DND-41 (cell line): ENCODE results near the gene SEMA3B.

ENCODE experiments used
- CTCF ChIP-seq: IDR thresholded peaks from 2 replicates; pipeline ENCODE4 v1.5.1; 2012; ENCODE audit warnings: borderline replicate concordance, low read length, moderate library complexity, mild to moderate bottlenecking; ENCODE audit not compliant: poor library complexity, severe bottlenecking; ENCODE audit errors: extremely low read depth
- EZH2 ChIP-seq: IDR thresholded peaks from 3 replicates; pipeline ENCODE4 v1.6.1; 2012; ENCODE audit warnings: borderline replicate concordance, low read depth, mild to moderate bottlenecking, moderate library complexity, low read length, inconsistent platforms; ENCODE audit not compliant: severe bottlenecking

- no peak for TF ChIP-seq EZH2
- TF ChIP-seq CTCF: no peak
Observed at GRCh38 chr3:50263478-50264382, 5.2 kb upstream of the SEMA3B start.
